Stimulated activated CD4-positive, alpha-beta T cell treated with anti-CD3 and anti-CD28 coated beads, Interleukin-15, amount 100 ng/mL, for 1 hour (primary cell): ENCODE measurements around the gene URB2.
"Not testable (repeated sequence)": the region's sequence is repeated elsewhere in the genome, so short reads cannot be mapped to it uniquely, and the experiment has no call there.

ENCODE experiments used
- DNase-seq, 2 donors: peaks; one replicate each; pipeline ENCODE4 v3.0.0-alpha.2; 2020; ENCODE audit warnings: low read depth in 1 of 2, low spot score in 1 of 2

URB2 gene

GRCh38 chr1:229613938-229614337 lies 12.1 kb upstream of the URB2 start:
- DNase-seq: no peak

GRCh38 chr1:229614701-229615100 lies 11.3 kb upstream of the URB2 start:
- no peak for DNase-seq

- DNase-seq: no peak
These were observed 8.5 kb upstream of the URB2 start for GRCh38 chr1:229617351-229618100.

GRCh38 chr1:229619002-229619401 lies 7.0 kb upstream of the URB2 start:
- no peak for DNase-seq

GRCh38 chr1:229619614-229620013 lies 6.4 kb upstream of the URB2 start:
- DNase-seq: no peak

GRCh38 chr1:229620876-229621275 lies 5.2 kb upstream of the URB2 start:
- no peak for DNase-seq

- DNase-seq: no peak
These were observed 4.4 kb upstream of the URB2 start for GRCh38 chr1:229621663-229622062.

- not testable (repeated sequence) for DNase-seq
These were observed 3.4 kb upstream of the URB2 start for GRCh38 chr1:229622641-229623120.

- DNase-seq: no peak
These were observed 2.8 kb upstream of the URB2 start for GRCh38 chr1:229623225-229623624.

GRCh38 chr1:229623838-229624237 lies 2.2 kb upstream of the URB2 start:
- no peak for DNase-seq

GRCh38 chr1:229624521-229625070 lies 1.5 kb upstream of the URB2 start:
- DNase-seq: no peak

- peak in 1 of 2 donors; percentile 27 for DNase-seq
These were observed 754 bp upstream of the URB2 start for GRCh38 chr1:229625071-229625914.

GRCh38 chr1:229627003-229627402 lies 956 bp downstream of the URB2 start:
- no peak for DNase-seq

- DNase-seq: no peak
These were observed 3.2 kb downstream of the URB2 start for GRCh38 chr1:229629261-229629660.

GRCh38 chr1:229631148-229631547 lies 5.1 kb downstream of the URB2 start:
- no peak for DNase-seq

- no peak for DNase-seq
These were observed 5.9 kb downstream of the URB2 start for GRCh38 chr1:229631966-229632365.

- no peak for DNase-seq
These were observed 10.0 kb downstream of the URB2 start for GRCh38 chr1:229636042-229636441.

GRCh38 chr1:229637746-229638145 lies 11.7 kb downstream of the URB2 start:
- DNase-seq: no peak

- DNase-seq: no peak
These were observed 14.4 kb downstream of the URB2 start for GRCh38 chr1:229640455-229640854.

GRCh38 chr1:229641306-229641705 lies 15.3 kb downstream of the URB2 start:
- DNase-seq: no peak

GRCh38 chr1:229642376-229642775 lies 16.3 kb downstream of the URB2 start:
- DNase-seq: no peak

- no peak for DNase-seq
These were observed 16.9 kb downstream of the URB2 start for GRCh38 chr1:229642970-229643369.
